Islet of Langerhans (tissue), 1 donor: ENCODE results near the gene PAPPA2.
A peak's percentile ranks its signal among the peaks of the same experiment; 100 is the strongest.

Experiments
- FAIRE-seq: peaks from one replicate; lab custom pipeline; 2011; peaks lifted over from hg19 to GRCh38; lab: Jason Lieb, UNC

Gene PAPPA2

GRCh38 chr1:176811511-176812288, 348.7 kb downstream of the PAPPA2 start:
- FAIRE-seq, result no peak

- FAIRE-seq, result no peak
Measured at GRCh38 chr1:176815621-176816020, 352.6 kb downstream of the PAPPA2 start.

GRCh38 chr1:176816232-176816631, 353.3 kb downstream of the PAPPA2 start:
- no peak for FAIRE-seq

- FAIRE-seq, result no peak
Measured at GRCh38 chr1:176820391-176821031, 357.5 kb downstream of the PAPPA2 start.

- no peak for FAIRE-seq
Measured at GRCh38 chr1:176826265-176826664, 363.3 kb downstream of the PAPPA2 start.

- no peak for FAIRE-seq
Measured at GRCh38 chr1:176829261-176829660, 366.3 kb downstream of the PAPPA2 start.

GRCh38 chr1:176831150-176831549, 368.2 kb downstream of the PAPPA2 start:
- FAIRE-seq, result no peak

- FAIRE-seq, result no peak
Measured at GRCh38 chr1:176837708-176838107, 374.7 kb downstream of the PAPPA2 start.

GRCh38 chr1:176838276-176838995, 375.5 kb downstream of the PAPPA2 start:
- no peak for FAIRE-seq

GRCh38 chr1:176839216-176839615, 376.2 kb downstream of the PAPPA2 start:
- FAIRE-seq, result no peak

GRCh38 chr1:176841238-176841637, 378.3 kb downstream of the PAPPA2 start:
- no peak for FAIRE-seq

- FAIRE-seq, result peak; percentile 93
Measured at GRCh38 chr1:176843352-176844297, 380.6 kb downstream of the PAPPA2 start.

- FAIRE-seq, result no peak
Measured at GRCh38 chr1:176847052-176847451, 384.1 kb downstream of the PAPPA2 start.

GRCh38 chr1:176849281-176849680, 386.3 kb downstream of the PAPPA2 start:
- no peak for FAIRE-seq

GRCh38 chr1:176850871-176851270, 387.9 kb downstream of the PAPPA2 start:
- FAIRE-seq, result no peak

GRCh38 chr1:176852124-176852523, 389.1 kb downstream of the PAPPA2 start:
- no peak for FAIRE-seq

GRCh38 chr1:176853503-176853902, 390.5 kb downstream of the PAPPA2 start:
- FAIRE-seq, result no peak

GRCh38 chr1:176854121-176854520, 391.1 kb downstream of the PAPPA2 start:
- FAIRE-seq, result no peak

- peak; percentile 99 for FAIRE-seq
Measured at GRCh38 chr1:176854758-176855745, 392.1 kb downstream of the PAPPA2 start.

- FAIRE-seq, result no peak
Measured at GRCh38 chr1:176857632-176858031, 394.7 kb downstream of the PAPPA2 start.

- peak; percentile 79 for FAIRE-seq
Measured at GRCh38 chr1:176858433-176858916, 395.5 kb downstream of the PAPPA2 start.
